ENCODE results near the gene JPT2.

Gene JPT2

GRCh38 chr16:1677942-1678499 lies at the start of gene JPT2:
JPT2 (plus strand) TSS chr16:1678279; CDS start chr16:1678313, 34 bp downstream.
- peak; percentile 86 for DNase-seq (ENCODE audit: low spot score)

GRCh38 chr16:1630450-1631213 lies 47.4 kb upstream of the JPT2 start:
- DNase-seq (ENCODE audit: low spot score), result no peak

GRCh38 chr16:1631230-1631629 lies 46.8 kb upstream of the JPT2 start:
- no peak for DNase-seq (ENCODE audit: low spot score)

GRCh38 chr16:1631931-1632637 lies 46.0 kb upstream of the JPT2 start:
- DNase-seq (ENCODE audit: low spot score), result peak; percentile 57

- DNase-seq (ENCODE audit: low spot score), result no peak
Measured at GRCh38 chr16:1632638-1632970, 45.5 kb upstream of the JPT2 start.

GRCh38 chr16:1633310-1633709 lies 44.8 kb upstream of the JPT2 start:
- no peak for DNase-seq (ENCODE audit: low spot score)

- DNase-seq (ENCODE audit: low spot score), result no peak
Measured at GRCh38 chr16:1634541-1634940, 43.5 kb upstream of the JPT2 start.

GRCh38 chr16:1635070-1635469 lies 43.0 kb upstream of the JPT2 start:
- no peak for DNase-seq (ENCODE audit: low spot score)

GRCh38 chr16:1637526-1637925 lies 40.6 kb upstream of the JPT2 start:
- no peak for DNase-seq (ENCODE audit: low spot score)

GRCh38 chr16:1638757-1639156 lies 39.3 kb upstream of the JPT2 start:
- DNase-seq (ENCODE audit: low spot score), result no peak

GRCh38 chr16:1639282-1639681 lies 38.8 kb upstream of the JPT2 start:
- no peak for DNase-seq (ENCODE audit: low spot score)

GRCh38 chr16:1639860-1640259 lies 38.2 kb upstream of the JPT2 start:
- no peak for DNase-seq (ENCODE audit: low spot score)

- DNase-seq (ENCODE audit: low spot score), result no peak
Measured at GRCh38 chr16:1640261-1640941, 37.7 kb upstream of the JPT2 start.

- no peak for DNase-seq (ENCODE audit: low spot score)
Measured at GRCh38 chr16:1641261-1641660, 36.8 kb upstream of the JPT2 start.

GRCh38 chr16:1642148-1642547 lies 35.9 kb upstream of the JPT2 start:
- DNase-seq (ENCODE audit: low spot score), result no peak

GRCh38 chr16:1642753-1643152 lies 35.3 kb upstream of the JPT2 start:
- DNase-seq (ENCODE audit: low spot score), result no peak

GRCh38 chr16:1643521-1643920 lies 34.6 kb upstream of the JPT2 start:
- no peak for DNase-seq (ENCODE audit: low spot score)

- DNase-seq (ENCODE audit: low spot score), result no peak
Measured at GRCh38 chr16:1645914-1646525, 32.1 kb upstream of the JPT2 start.

GRCh38 chr16:1647856-1648255 lies 30.2 kb upstream of the JPT2 start:
- DNase-seq (ENCODE audit: low spot score), result no peak

GRCh38 chr16:1650131-1650530 lies 27.9 kb upstream of the JPT2 start:
- DNase-seq (ENCODE audit: low spot score), result no peak

GRCh38 chr16:1651094-1651973 lies 26.7 kb upstream of the JPT2 start:
- DNase-seq (ENCODE audit: low spot score), result no peak

- DNase-seq (ENCODE audit: low spot score), result no peak
Measured at GRCh38 chr16:1651974-1652312, 26.1 kb upstream of the JPT2 start.
